Measurements from ENCODE around the gene KCNT1.

- TF ChIP-seq EP300 (IDR thresholded peaks at IDR 0.05) = no peak
- TF ChIP-seq, protein P1, sequence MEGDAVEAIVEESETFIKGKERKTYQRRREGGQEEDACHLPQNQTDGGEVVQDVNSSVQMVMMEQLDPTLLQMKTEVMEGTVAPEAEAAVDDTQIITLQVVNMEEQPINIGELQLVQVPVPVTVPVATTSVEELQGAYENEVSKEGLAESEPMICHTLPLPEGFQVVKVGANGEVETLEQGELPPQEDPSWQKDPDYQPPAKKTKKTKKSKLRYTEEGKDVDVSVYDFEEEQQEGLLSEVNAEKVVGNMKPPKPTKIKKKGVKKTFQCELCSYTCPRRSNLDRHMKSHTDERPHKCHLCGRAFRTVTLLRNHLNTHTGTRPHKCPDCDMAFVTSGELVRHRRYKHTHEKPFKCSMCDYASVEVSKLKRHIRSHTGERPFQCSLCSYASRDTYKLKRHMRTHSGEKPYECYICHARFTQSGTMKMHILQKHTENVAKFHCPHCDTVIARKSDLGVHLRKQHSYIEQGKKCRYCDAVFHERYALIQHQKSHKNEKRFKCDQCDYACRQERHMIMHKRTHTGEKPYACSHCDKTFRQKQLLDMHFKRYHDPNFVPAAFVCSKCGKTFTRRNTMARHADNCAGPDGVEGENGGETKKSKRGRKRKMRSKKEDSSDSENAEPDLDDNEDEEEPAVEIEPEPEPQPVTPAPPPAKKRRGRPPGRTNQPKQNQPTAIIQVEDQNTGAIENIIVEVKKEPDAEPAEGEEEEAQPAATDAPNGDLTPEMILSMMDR (IDR thresholded peaks at IDR 0.05) = no peak
- no peak for TF ChIP-seq POLR2AphosphoS5 (IDR thresholded peaks at IDR 0.05)
- TF ChIP-seq POLR2A (IDR thresholded peaks at IDR 0.05; ENCODE audit: low read depth) = no peak
These were observed 68.2 kb downstream of the KCNT1 start for GRCh38 chr9:135770203-135770535.
